ENCODE data around the gene TMA16.

Gene TMA16

DNA sequence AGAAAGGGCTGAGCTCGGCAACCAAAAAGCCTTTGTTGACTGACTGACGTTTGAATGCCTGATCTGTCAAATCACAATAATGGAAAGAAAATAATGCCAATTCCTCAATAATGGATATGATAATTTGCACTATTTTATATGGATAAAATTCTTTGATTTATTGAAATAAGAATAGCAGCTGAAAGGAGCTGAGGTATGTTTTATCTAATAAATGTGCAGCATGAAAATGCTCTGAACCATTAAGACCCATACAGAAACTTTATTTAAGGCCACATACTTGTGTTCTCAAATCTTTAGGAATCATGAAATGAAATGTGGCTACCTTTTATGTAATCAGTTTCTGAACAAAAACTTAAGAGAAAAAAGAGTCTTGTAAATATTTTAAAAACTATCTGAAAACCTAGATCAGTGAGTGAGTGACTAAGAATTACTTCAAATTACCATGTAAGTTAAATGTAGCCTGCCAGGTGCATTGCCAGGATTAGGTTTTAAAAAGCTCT, 69.8 kb downstream of the TMA16 start:
- no peak for DNase-seq

GRCh38 chr4:163565226-163566135, 71.0 kb downstream of the TMA16 start:
- DNase-seq = no peak

DNA sequence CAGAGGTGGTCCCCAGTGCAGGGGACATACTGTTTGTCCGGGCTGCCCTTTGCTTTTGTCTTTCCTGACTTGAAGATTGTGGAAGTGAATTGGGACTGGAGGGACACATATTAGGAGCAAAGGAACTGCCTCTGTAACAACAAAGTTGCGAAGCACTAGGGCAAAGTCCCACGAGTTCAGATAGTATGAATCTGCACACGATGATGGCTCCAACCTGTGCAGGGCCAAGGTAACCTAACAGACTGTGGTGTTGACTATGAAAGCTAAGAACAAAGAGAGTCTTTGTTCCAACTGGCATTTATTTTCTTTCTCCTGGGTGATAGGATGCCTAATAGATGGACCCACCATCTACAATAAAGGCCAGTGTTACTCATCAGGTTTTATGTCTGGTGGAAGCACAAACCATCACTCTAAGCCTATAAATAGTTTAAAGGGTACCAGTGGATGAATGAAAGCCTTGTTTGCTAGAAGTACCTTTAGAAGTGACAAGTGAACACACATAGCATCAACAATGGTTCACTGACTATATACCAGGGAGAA, 71.8 kb downstream of the TMA16 start:
- DNase-seq = no peak

GRCh38 chr4:163568843-163569242, 74.4 kb downstream of the TMA16 start:
- no peak for DNase-seq
